ENCODE data around the gene SPEF1.
A peak's percentile ranks its signal among the peaks of the same experiment; 100 is the strongest.

The SPEF1 gene

GRCh38 chr20:3753098-3753497, 28.1 kb downstream of the SPEF1 start:
- peak; percentile 94 for TF ChIP-seq CTCF (conservative IDR thresholded peaks at IDR 0.05; ENCODE audit: control insufficient read depth, insufficient read depth, low read depth, low read length)
- peak; percentile 82 for DNase-seq (ENCODE audit: low read depth)

GRCh38 chr20:3752386-3752759, 28.9 kb downstream of the SPEF1 start:
- H3K4me3 ChIP-seq (ENCODE audit: control insufficient read depth, low read depth, low read length), result no peak overlapping the region
- TF ChIP-seq CTCF (conservative IDR thresholded peaks at IDR 0.05; ENCODE audit: control insufficient read depth, insufficient read depth, low read depth, low read length), result no peak
- no peak for DNase-seq (ENCODE audit: low read depth)

More at GRCh38 chr20:3753098-3753497, 28.1 kb downstream of the SPEF1 start:
- no peak overlapping the region for H3K4me3 ChIP-seq (ENCODE audit: control insufficient read depth, low read depth, low read length)

GRCh38 chr20:3751675-3752385, 29.4 kb downstream of the SPEF1 start:
- no peak overlapping the region for H3K4me3 ChIP-seq (ENCODE audit: control insufficient read depth, low read depth, low read length)
- DNase-seq (ENCODE audit: low read depth), result no peak

GRCh38 chr20:3751305-3751674, 30.0 kb downstream of the SPEF1 start:
- DNase-seq (ENCODE audit: low read depth), result no peak
- no peak overlapping the region for H3K4me3 ChIP-seq (ENCODE audit: control insufficient read depth, low read depth, low read length)

More at GRCh38 chr20:3751675-3752385, 29.4 kb downstream of the SPEF1 start:
- TF ChIP-seq CTCF (conservative IDR thresholded peaks at IDR 0.05; ENCODE audit: control insufficient read depth, insufficient read depth, low read depth, low read length), result no peak

GRCh38 chr20:3749689-3750531, 31.3 kb downstream of the SPEF1 start:
- TF ChIP-seq CTCF (conservative IDR thresholded peaks at IDR 0.05; ENCODE audit: control insufficient read depth, insufficient read depth, low read depth, low read length), result no peak
- H3K4me3 ChIP-seq (ENCODE audit: control insufficient read depth, low read depth, low read length), result no peak overlapping the region
- no peak for DNase-seq (ENCODE audit: low read depth)

More at GRCh38 chr20:3751305-3751674, 30.0 kb downstream of the SPEF1 start:
- TF ChIP-seq CTCF (conservative IDR thresholded peaks at IDR 0.05; ENCODE audit: control insufficient read depth, insufficient read depth, low read depth, low read length), result no peak

- no peak overlapping the region for H3K4me3 ChIP-seq (ENCODE audit: control insufficient read depth, low read depth, low read length)
- no peak for TF ChIP-seq CTCF (conservative IDR thresholded peaks at IDR 0.05; ENCODE audit: control insufficient read depth, insufficient read depth, low read depth, low read length)
- DNase-seq (ENCODE audit: low read depth), result no peak
Measured at GRCh38 chr20:3749087-3749688, 32.1 kb downstream of the SPEF1 start.
